Measurements from ENCODE around the gene ERGIC1. TPM values are rescaled to one million over a fixed set of nuclear protein-coding genes. Genes with fewer than 3 reads are reported as not detected.
A peak's percentile ranks its signal among the peaks of the same experiment; 100 is the strongest.
"Not testable (repeated sequence)": the region's sequence is repeated elsewhere in the genome, so short reads cannot be mapped to it uniquely, and the experiment has no call there.

Gene ERGIC1
- total and polyA plus RNA-seq, 12 donors = 71.9 to 450 (median 248) TPM

GRCh38 chr5:172846249-172846648, 12.2 kb downstream of the ERGIC1 start:
- Histone ChIP-seq H3K36me3 (replicated peaks in 1 of 2) (no peaks in the 10 kb centered on the region), H3K4me3 (no peak overlapping the region), H3K27me3 (no peaks in the 10 kb centered on the region), H3K27ac (peak overlapping the region in 3 of 5 donors; percentile 23 to 62 (median 47)), H3K4me1 (replicated peaks in 1 of 2) (peaks cover 28 to 67% of the 10 kb centered on the region in 2 donors), H3K9me3 (replicated peaks in 1 of 3) (no peaks in the 10 kb centered on the region)
- DNase-seq = peak in 1 of 7 donors; percentile 6
- WGBS, 4 donors = 96 to 100% (median 98%) methylated on average over 5 of the region's 5 CpGs
- TF ChIP-seq CTCF (IDR thresholded peaks at IDR 0.05) = no peak
- no peak for TF ChIP-seq POLR2A (IDR thresholded peaks at IDR 0.05)
- intact Hi-C loops (cut with DNase I) = no loop called here

DNA sequence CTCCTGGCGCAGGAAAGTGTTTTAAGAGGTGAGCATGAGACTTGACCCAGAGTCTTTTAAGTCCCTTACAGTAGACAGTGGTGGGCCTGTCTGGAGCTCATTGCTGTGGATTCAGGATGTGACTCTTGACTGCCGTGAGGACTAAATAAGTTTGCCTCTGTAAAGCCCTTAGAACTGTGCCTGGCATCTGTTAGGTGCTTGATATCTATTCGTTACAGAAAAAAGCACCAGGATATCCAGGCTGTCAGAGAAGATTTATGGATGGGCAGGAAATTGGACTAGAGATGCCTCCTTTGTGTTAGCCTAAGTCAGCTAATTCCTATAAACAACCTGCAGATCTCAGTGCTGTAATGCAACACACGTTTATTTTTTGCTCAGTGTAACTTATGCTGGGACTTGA, 12.6 kb downstream of the ERGIC1 start:
- peak in 1 of 7 donors; percentile 8 for DNase-seq
- Histone ChIP-seq H3K4me1 (replicated peaks in 1 of 2) (peaks cover 25 to 63% of the 10 kb centered on the region in 2 donors), H3K36me3 (replicated peaks in 1 of 2) (no peaks in the 10 kb centered on the region), H3K27ac (peak overlapping the region in 3 of 5 donors; percentile 23 to 62 (median 47)), H3K4me3 (no peak overlapping the region), H3K9me3 (replicated peaks in 1 of 3) (no peaks in the 10 kb centered on the region), H3K27me3 (no peaks in the 10 kb centered on the region)
- TF ChIP-seq POLR2A (IDR thresholded peaks at IDR 0.05) (no peak), CTCF (IDR thresholded peaks at IDR 0.05) (no peak)
- WGBS, 4 donors = 37 to 56% (median 44%) methylated on average over 4 of the region's 4 CpGs
- intact Hi-C loops (cut with DNase I) = no loop called here

GRCh38 chr5:172847584-172847983, 13.5 kb downstream of the ERGIC1 start:
- intact Hi-C loops (cut with DNase I); H3K27me3 ChIP-seq; H3K9me3 ChIP-seq (replicated peaks in 1 of 3); H3K36me3 ChIP-seq (replicated peaks in 1 of 2); H3K4me3 ChIP-seq: not testable (repeated sequence)
- H3K27ac ChIP-seq = peak overlapping the region in 2 of 5 donors; percentile 66
- DNase-seq = peak in 1 of 7 donors; percentile 5
- WGBS, 4 donors = 84 to 91% (median 87%) methylated on average over 13 of the region's 13 CpGs
- peaks cover 27 to 66% of the 10 kb centered on the region in 2 donors for H3K4me1 ChIP-seq (replicated peaks in 1 of 2)

DNA sequence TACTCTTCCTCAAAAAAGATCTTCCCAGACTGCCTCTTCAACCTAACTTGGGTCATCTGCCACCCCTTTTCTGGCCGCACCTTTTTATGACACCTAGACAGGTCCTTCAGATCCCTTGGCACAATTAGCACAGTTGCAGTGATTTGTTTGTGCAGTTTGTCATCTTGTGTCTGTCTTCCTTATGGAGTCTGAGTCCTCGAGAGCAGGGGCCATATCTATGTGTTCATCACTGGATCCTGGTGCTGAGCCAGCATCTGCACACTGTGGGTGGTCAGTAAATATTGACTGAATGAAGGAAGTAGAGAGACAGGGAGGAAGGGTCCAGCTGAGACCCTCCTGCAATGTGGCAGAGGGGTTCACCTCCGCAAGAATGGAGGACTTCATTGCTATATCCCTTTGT, 14.4 kb downstream of the ERGIC1 start:
- intact Hi-C loops (cut with DNase I) = no loop called here
- Histone ChIP-seq H3K4me3 (no peak overlapping the region), H3K4me1 (replicated peaks in 1 of 2) (peaks cover 30 to 71% of the 10 kb centered on the region in 2 donors), H3K9me3 (replicated peaks in 1 of 3) (no peaks in the 10 kb centered on the region), H3K27ac (peak overlapping the region in 3 of 5 donors; percentile 10 to 66 (median 66)), H3K27me3 (no peaks in the 10 kb centered on the region), H3K36me3 (replicated peaks in 1 of 2) (no peaks in the 10 kb centered on the region)
- DNase-seq = peak in 1 of 7 donors; percentile 7
- TF ChIP-seq POLR2A (IDR thresholded peaks at IDR 0.05) = no peak
- WGBS, 4 donors = 64 to 70% (median 67%) methylated on average over 3 of the region's 3 CpGs

GRCh38 chr5:172849606-172850453, 15.8 kb downstream of the ERGIC1 start:
- H3K4me3 ChIP-seq = no peak overlapping the region
- H3K36me3 ChIP-seq (replicated peaks in 1 of 2) = no peaks in the 10 kb centered on the region
- H3K9me3 ChIP-seq (replicated peaks in 1 of 3) = no peaks in the 10 kb centered on the region
- peak in 2 of 7 donors; percentile 48 to 58 for DNase-seq
- no peaks in the 10 kb centered on the region for H3K27me3 ChIP-seq
- peak overlapping the region in 3 of 5 donors; percentile 63 to 86 (median 66) for H3K27ac ChIP-seq
- TF ChIP-seq POLR2A (IDR thresholded peaks at IDR 0.05) = no peak
- no peak for TF ChIP-seq CTCF (IDR thresholded peaks at IDR 0.05)
- intact Hi-C loops (cut with DNase I) = no loop called here
- peaks cover 23 to 63% of the 10 kb centered on the region in 2 donors for H3K4me1 ChIP-seq (replicated peaks in 1 of 2)
- 69 to 75% (median 70%) methylated on average over 9 to 15 of the region's 15 CpGs for WGBS, 4 donors

Data from adrenal gland (tissue), 12 donors.